ENCODE results near the gene LCK. TPM values are rescaled to one million over a fixed set of nuclear protein-coding genes. Genes with fewer than 3 reads are reported as not detected.

Gene LCK
- total and polyA plus RNA-seq, 10 of the 15 experiments (the other 5 are each of a cell fraction or from before 2014, with no cell fraction given), result 31.5 to 173 (median 119) TPM

DNA sequence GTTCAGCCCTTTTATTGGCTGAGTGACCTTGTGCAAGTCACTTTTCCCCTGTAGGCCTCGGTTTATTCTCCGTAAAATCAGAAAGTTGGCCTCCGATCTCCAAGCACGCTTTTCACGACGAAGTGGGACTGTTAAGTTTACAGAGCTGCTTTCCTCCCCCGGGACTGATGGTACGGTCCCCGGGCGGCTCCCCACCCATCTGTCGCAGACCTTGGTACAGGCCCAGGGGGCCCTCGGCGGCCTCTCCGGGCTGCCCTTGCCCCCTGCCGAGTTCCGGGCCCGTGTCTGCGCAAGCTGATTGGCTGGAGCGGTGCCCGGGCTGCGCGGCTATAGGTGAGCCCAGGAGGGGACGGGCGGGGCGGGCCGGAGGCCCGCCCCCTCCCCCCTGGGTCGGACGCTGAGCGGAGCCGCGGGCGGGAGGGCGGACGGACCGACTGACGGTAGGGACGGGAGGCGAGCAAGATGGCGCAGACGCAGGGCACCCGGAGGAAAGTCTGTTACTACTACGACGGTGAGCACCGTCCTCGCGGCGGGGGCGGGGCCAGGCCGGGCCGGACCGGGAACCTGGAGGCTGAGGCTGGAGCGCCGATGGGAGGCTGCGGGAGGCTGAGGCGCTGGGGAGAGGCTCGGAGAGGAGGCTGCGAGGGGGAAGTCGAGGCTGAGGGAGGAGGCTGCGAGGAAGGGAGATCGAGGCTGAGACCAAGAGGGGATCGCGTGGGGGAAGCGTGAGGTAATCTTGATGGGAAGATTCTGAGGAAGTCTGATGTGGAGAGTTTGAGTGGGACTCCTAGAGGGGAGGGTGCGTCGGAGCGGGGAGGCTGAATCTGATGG is 40.9 kb downstream of the LCK start, which contains the start of gene HDAC1:
Gene HDAC1, plus strand, starts transcription at position 376 of the 831 bp plus-strand sequence. Its CDS starts 87 bp downstream, at position 463.
- intact Hi-C loops (cut with micrococcal nuclease; ENCODE audit: unreplicated experiment), result loop anchor here (2.0 kb wide), 1 partner anchor 37 kb away; no protein-coding TSS in a partner anchor
- peak within 1 kb of the TSS; percentile 92 for H3K27ac ChIP-seq (ENCODE audit: control insufficient read depth, insufficient read depth)
- ChIA-PET SMC1A (ENCODE audit: uncharacterized antibody, unreplicated experiment) (interaction anchor here (0.7 to 2.9 kb wide), 12 partner anchors 20 to 103 kb away, joined by 3 to 18 read pairs (median 6); partner anchors contain the start of gene LCK), POLR2A (interaction anchor here (0.5 to 2.5 kb wide), 20 partner anchors 14 to 527 kb away, joined by 3 to 16 read pairs (median 4); partner anchors contain the start of genes BSDC1, CCDC28B, KPNA6 and MARCKSL1), RAD21 (ENCODE audit: unreplicated experiment) (interaction anchor here (0.6 to 4.3 kb wide), 17 partner anchors 11 to 184 kb away, joined by 3 to 25 read pairs (median 4); partner anchors contain the start of genes EIF3I, KPNA6, LCK and MARCKSL1), CTCF (interaction anchor here (0.7 to 2.6 kb wide), 12 partner anchors 20 to 184 kb away, joined by 3 to 17 read pairs (median 6); partner anchors contain the start of genes KPNA6 and LCK)
- H3K79me2 ChIP-seq (ENCODE audit: control insufficient read depth, insufficient read depth, low read length), result peaks cover 47% of the 10 kb centered on the region
- no TSS peak for BruUV-seq (replicated peaks)
- ATAC-seq, result peak; percentile 99
- WGBS (ENCODE audit: insufficient coverage, insufficient replicate concordance, low lambda C conversion rate, missing lambda C conversion rate), result under 1% methylated on average over 52 of the region's 67 CpGs
- no peaks in the 10 kb centered on the region for H4K20me1 ChIP-seq (ENCODE audit: control insufficient read depth, insufficient read depth)
- H3K9ac ChIP-seq (ENCODE audit: control insufficient read depth, insufficient read depth, low read length), result peak within 1 kb of the TSS; percentile 86
- no peaks in the 10 kb centered on the region for H3K9me3 ChIP-seq (replicated peaks; ENCODE audit: control insufficient read depth, insufficient read depth, low read length)
- H2AFZ ChIP-seq (ENCODE audit: control insufficient read depth, low read depth, low read length), result peak within 1 kb of the TSS; percentile 95
- H3K36me3 ChIP-seq (ENCODE audit: control insufficient read depth in 2 of 2, insufficient read depth in 2 of 2, low read length in 1 of 2), result no peaks in the 10 kb centered on the region
- H3K4me3 ChIP-seq, result peak within 1 kb of the TSS; percentile 100
- peak; percentile 87 for FAIRE-seq
- DNase-seq (ENCODE audit: low read depth, low spot score), result peak; percentile 83
- in situ Hi-C loops (cut with MboI), result no loop called here
- H3K4me2 ChIP-seq (ENCODE audit: control insufficient read depth, insufficient read depth), result peak within 1 kb of the TSS; percentile 91
- peaks cover 3% of the 10 kb centered on the region; the same call in 1 of the 2 replicates for H3K4me1 ChIP-seq (ENCODE audit: control insufficient read depth, insufficient read depth, low read length)
- no peaks in the 10 kb centered on the region for H3K27me3 ChIP-seq (replicated peaks in 1 of 2; ENCODE audit: control insufficient read depth in 2 of 2, insufficient read depth in 2 of 2, low read length in 1 of 2)
- TF ChIP-seq SREBF2 (IDR thresholded peaks at IDR 0.05; ENCODE audit: low read length) (no peak), SIN3A (IDR thresholded peaks at IDR 0.05; ENCODE audit: low read depth, low read length) (peak; percentile 74), NR2F1 (conservative IDR thresholded peaks at IDR 0.05) (peak; percentile 87), NFYB (IDR thresholded peaks at IDR 0.05; ENCODE audit: insufficient read depth, low read depth, low read length) (peak; percentile 93), RB1 (IDR thresholded peaks at IDR 0.05; ENCODE audit: borderline replicate concordance) (peak; percentile 26; the same call in 1 of the 2 replicates), TAF1 (IDR thresholded peaks at IDR 0.05; ENCODE audit: borderline replicate concordance, low read depth, low read length) (peak; percentile 71), HDGF (IDR thresholded peaks at IDR 0.05) (peak; percentile 49; the same call in 1 of the 2 replicates), SMC3 (IDR thresholded peaks at IDR 0.05; ENCODE audit: borderline replicate concordance, low read length) (no peak), RBBP5 (conservative IDR thresholded peaks at IDR 0.05) (no peak), JUND (IDR thresholded peaks at IDR 0.05; ENCODE audit: low read depth, low read length) (peak; percentile 97), FOS (IDR thresholded peaks at IDR 0.05; ENCODE audit: borderline replicate concordance, extremely low read depth, insufficient read length) (peak; percentile 55), PAX8 (IDR thresholded peaks at IDR 0.05) (no peak), DPF2 (IDR thresholded peaks at IDR 0.05) (0 out of 2 replicates have a peak, but pooled peaks have one; percentile 52), POLR2A (IDR thresholded peaks at IDR 0.05; ENCODE audit: low read depth, low read length) (peak; percentile 94), ETV6 (conservative IDR thresholded peaks at IDR 0.05 in 1 of 2, IDR thresholded peaks at IDR 0.05 in 1 of 2; ENCODE audit: borderline replicate concordance in 1 of 2, low read depth in 1 of 2) (no peak; a peak in 1 of 4 replicates), STAT3 (IDR thresholded peaks at IDR 0.05; ENCODE audit: low read depth, low read length) (no peak), NRF1 (conservative IDR thresholded peaks at IDR 0.05; ENCODE audit: low read depth, low read length) (no peak), HDAC2 (IDR thresholded peaks at IDR 0.05) (no peak)
- TF ChIP-seq, protein P1, sequence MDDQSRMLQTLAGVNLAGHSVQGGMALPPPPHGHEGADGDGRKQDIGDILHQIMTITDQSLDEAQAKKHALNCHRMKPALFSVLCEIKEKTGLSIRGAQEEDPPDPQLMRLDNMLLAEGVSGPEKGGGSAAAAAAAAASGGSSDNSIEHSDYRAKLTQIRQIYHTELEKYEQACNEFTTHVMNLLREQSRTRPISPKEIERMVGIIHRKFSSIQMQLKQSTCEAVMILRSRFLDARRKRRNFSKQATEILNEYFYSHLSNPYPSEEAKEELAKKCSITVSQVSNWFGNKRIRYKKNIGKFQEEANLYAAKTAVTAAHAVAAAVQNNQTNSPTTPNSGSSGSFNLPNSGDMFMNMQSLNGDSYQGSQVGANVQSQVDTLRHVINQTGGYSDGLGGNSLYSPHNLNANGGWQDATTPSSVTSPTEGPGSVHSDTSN (IDR thresholded peaks at IDR 0.05; ENCODE audit: insufficient replicate concordance, low read depth, low read length), result peak; percentile 13
- TF ChIP-seq, protein P2, sequence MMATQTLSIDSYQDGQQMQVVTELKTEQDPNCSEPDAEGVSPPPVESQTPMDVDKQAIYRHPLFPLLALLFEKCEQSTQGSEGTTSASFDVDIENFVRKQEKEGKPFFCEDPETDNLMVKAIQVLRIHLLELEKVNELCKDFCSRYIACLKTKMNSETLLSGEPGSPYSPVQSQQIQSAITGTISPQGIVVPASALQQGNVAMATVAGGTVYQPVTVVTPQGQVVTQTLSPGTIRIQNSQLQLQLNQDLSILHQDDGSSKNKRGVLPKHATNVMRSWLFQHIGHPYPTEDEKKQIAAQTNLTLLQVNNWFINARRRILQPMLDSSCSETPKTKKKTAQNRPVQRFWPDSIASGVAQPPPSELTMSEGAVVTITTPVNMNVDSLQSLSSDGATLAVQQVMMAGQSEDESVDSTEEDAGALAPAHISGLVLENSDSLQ (IDR thresholded peaks at IDR 0.05), result 0 out of 2 replicates have a peak, but pooled peaks have one; percentile 11
- TF ChIP-seq, protein P3, sequence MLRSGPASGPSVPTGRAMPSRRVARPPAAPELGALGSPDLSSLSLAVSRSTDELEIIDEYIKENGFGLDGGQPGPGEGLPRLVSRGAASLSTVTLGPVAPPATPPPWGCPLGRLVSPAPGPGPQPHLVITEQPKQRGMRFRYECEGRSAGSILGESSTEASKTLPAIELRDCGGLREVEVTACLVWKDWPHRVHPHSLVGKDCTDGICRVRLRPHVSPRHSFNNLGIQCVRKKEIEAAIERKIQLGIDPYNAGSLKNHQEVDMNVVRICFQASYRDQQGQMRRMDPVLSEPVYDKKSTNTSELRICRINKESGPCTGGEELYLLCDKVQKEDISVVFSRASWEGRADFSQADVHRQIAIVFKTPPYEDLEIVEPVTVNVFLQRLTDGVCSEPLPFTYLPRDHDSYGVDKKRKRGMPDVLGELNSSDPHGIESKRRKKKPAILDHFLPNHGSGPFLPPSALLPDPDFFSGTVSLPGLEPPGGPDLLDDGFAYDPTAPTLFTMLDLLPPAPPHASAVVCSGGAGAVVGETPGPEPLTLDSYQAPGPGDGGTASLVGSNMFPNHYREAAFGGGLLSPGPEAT (IDR thresholded peaks at IDR 0.05; ENCODE audit: low read depth), result peak; percentile 85; the same call in 1 of the 2 replicates
